NCI-H446 (cell line): ENCODE measurements around the gene RNF214.
"Not testable (repeated sequence)": the region's sequence is repeated elsewhere in the genome, so short reads cannot be mapped to it uniquely, and the experiment has no call there.

Experiments used
- DNase-seq, 2 experiments: peaks; one replicate each; lab custom pipeline; 2025; lab: John Stamatoyannopoulos, UW

The RNF214 gene

DNA sequence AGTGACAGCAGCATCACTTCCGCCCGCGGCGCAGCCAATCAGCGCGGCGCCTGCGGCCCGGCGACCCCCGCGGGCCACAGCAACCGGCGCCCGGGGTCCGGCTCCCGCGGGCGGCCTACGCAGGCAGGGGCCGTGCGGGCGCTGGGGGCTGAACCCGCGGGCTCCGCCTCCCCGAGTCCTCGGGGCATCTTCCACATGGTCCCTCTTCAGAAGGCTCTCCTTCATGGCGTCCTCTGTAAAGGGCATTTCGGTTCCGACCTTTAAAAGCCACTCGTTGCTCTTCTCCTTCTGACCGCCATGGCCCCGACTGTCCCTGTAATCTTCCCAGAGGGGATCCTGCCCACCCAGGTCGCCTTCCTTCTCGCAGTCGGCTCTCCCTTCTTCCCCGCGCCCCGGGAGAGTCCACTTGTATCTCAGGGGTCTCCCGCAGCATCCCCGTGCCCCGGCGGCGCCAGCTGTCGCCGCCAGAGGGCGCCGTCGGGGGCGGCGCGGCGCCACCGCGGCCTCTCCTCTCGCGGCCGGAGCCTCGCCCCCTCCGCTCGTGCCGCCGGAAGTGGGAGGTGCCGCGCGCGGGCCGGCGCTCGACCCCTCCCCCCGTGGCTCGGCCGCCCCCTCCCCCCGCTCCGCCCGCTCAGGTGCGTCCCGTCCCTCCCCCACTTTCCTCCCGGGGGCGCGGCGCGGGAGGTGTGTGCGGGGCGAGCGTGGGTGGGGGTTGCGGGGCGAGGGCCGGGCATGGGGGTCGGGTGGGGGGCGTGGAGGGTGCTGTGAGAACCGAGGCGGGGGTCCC, at the start of gene RNF214:
Gene RNF214, plus strand, starts transcription at position 580 of the 787 bp plus-strand sequence. CDS start 1,602 bp downstream, outside the sequence.
- DNase-seq = peak; percentile 70 to 83

GRCh38 chr11:117183178-117183577, 49.3 kb upstream of the RNF214 start:
- DNase-seq = not testable (repeated sequence)

GRCh38 chr11:117183724-117184349, 48.6 kb upstream of the RNF214 start:
- no peak for DNase-seq

DNA sequence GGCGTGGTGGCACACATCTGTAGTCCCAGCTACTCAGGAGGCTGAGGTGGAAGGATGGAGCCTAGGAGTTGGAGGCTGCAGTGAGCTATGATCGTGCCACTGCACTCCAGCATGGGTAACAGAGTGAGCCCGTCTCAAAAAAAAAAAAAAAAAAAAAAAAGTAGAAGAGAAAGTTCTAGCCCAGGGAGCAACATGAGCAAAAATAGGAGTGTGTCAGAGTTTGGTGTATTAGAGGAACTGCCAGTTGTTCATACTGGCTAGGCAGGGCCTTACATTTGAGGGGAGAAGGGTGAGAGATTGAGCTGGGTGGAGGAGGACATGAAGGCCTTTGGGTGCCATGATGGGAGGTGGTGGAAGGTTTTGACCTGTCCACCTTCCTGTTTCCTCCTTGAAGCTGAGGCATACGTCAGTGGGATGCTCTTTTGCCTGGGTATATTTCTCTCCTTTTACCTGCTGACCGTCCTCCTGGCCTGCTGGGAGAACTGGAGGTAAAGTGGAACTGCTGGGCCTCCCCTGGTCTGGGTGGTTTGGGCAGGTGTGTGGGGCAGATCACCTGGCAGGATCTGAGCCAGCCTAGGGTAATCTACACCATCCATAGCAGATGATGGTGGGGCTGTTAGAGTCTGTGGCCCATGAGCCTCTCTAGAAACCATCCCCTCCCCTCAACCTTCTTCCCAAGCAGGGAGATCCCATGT, 46.6 kb upstream of the RNF214 start:
- no peak for DNase-seq

DNA sequence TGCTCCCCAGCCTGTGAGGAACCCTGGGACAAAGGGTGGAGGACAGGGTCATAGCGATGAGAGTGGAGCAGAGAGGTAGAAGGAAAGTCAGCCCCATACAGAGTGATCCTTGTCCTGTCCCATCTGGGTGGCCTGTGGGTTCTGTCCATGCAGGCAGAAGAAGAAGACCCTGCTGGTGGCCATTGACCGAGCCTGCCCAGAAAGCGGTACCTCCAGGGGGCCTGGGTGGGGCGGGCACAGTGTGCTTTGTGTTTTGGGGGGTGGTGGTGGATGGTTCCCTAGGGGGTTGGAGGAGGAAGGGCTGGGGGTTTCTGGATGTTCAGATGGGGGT, 46.1 kb upstream of the RNF214 start:
- DNase-seq = no peak

DNA sequence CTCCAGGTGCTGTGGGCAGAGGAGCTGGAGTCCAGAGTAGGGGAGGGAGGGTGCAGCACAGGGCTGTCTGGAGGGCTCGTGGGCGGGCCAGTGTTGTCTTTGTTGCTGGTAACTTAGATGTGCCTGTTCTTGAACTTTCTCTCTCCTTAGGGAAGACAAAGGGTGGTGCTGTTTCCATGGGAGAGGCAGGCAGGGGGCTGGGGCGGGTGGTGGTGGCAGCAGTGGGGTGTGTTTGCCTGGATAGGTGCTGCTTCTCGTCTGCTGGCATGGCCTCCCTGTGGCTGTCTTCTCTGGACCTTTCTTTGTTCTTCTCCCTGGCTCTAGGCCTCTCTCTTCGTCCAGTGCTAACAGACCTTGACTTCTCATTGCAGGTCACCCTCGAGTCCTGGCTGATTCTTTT, 45.5 kb upstream of the RNF214 start:
- DNase-seq = no peak

DNA sequence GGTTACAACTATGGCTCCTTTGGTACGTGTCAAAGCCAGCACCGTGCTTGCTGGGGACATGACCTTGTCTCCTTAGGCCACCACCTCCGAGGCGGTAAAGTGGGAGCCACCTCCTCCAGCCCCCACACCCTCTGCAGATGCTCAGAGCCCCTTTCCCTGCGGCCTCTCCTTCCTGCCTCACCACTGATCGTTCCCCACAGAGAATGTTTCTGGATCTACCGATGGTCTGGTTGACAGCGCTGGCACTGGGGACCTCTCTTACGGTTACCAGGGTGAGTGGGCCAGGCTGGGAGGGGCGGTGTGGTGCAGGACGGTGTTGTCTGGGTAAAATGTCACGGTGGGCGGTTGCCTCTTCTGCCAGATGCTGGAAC, 45.1 kb upstream of the RNF214 start:
- no peak for DNase-seq

DNA sequence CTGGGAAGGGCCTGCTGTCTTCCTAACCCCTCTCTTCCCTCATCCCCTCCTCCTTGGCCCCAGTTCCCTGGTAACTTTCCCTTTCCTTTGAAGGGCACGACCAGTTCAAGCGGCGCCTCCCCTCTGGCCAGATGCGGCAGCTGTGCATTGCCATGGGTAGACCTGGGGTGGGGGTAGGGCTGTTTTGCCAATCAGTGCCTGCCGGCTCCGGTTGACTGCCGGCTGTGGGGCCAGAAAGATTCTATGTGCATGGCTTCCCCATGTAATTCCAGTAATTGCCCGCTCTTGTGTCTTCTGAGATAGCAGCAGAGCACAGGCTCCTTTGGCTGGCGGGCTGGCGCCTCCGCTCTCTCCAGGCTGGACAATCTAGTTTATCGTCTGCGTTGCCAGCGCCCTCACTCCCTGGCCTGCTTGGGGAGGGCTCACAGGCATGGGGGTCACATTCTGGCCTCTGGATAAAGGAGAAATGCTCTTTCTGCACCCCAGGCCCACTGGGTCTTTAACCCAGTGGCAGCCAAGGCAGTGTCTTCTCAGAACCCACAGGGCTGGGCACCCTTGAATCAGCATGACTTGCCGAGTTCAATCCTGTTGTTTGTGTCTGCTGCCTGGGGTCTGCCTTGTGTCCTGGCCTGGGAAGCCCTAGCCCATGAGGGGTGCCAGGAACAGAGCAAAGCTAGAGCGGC, 44.5 kb upstream of the RNF214 start:
- no peak for DNase-seq

- DNase-seq = no peak
Observed at GRCh38 chr11:117188620-117189081, 43.8 kb upstream of the RNF214 start.

- no peak for DNase-seq
Observed at GRCh38 chr11:117189191-117189940, 43.1 kb upstream of the RNF214 start.

GRCh38 chr11:117189941-117190544, 42.4 kb upstream of the RNF214 start:
- no peak for DNase-seq

DNA sequence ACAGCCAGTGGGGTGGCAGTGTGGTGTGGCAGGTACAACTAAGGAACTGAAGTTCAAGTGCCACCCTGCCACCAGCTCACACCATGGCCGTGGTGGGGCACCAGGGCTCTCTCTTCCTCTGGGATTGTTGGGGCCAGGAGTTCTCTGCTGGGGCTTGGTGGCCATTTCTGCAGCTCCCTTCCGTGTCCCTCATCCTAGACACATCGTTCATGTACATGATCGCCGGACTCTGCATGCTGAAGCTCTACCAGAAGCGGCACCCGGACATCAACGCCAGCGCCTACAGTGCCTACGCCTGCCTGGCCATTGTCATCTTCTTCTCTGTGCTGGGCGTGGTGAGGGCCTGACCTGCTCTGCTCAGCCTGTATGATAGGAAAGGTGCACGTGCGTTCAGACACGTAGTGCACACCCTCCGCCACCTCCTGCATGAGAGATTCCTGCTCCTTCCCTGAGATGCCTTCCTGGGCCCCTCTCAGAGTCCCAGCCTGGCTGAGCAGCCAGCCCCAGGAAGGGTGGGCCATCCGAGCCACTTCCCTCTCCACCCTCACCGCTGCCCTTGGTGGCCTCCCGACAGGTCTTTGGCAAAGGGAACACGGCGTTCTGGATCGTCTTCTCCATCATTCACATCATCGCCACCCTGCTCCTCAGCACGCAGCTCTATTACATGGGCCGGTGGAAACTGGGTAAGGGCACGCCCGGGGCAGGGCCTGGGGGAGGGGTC, 40.6 kb upstream of the RNF214 start:
- DNase-seq = no peak

GRCh38 chr11:117192401-117192875, 40.0 kb upstream of the RNF214 start:
- no peak for DNase-seq

- no peak for DNase-seq
Observed at GRCh38 chr11:117193130-117194020, 39.1 kb upstream of the RNF214 start.

GRCh38 chr11:117194267-117194666, 38.2 kb upstream of the RNF214 start:
- no peak for DNase-seq

- DNase-seq = no peak
Observed at GRCh38 chr11:117195258-117195657, 37.2 kb upstream of the RNF214 start.

- no peak for DNase-seq
Observed at GRCh38 chr11:117195761-117196160, 36.7 kb upstream of the RNF214 start.

DNA sequence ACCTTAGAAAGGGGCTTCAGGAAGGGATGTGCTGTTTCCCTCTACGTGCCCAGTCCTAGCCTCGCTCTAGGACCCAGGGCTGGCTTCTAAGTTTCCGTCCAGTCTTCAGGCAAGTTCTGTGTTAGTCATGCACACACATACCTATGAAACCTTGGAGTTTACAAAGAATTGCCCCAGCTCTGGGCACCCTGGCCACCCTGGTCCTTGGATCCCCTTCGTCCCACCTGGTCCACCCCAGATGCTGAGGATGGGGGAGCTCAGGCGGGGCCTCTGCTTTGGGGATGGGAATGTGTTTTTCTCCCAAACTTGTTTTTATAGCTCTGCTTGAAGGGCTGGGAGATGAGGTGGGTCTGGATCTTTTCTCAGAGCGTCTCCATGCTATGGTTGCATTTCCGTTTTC, 35.5 kb upstream of the RNF214 start:
- no peak for DNase-seq
